ENCODE data around the gene GLYATL3.

The GLYATL3 gene

GRCh38 chr6:49513153-49513989, 13.6 kb downstream of the GLYATL3 start:
- Histone ChIP-seq H3K27me3 (replicated peaks in 2 of 5; ENCODE audit: control insufficient read depth in 4 of 5, insufficient read depth in 5 of 5, low read length in 4 of 5) (peaks cover 0 to 4% (median 0%) of the 10 kb centered on the region in 5 experiments), H3K4me3 (ENCODE audit: control insufficient read depth in 1 of 7, extremely low read depth in 1 of 7, insufficient read depth in 4 of 7, low read depth in 2 of 7, low read length in 6 of 7) (no peak overlapping the region), H3K27ac (ENCODE audit: insufficient read depth in 1 of 2, low read depth in 1 of 2, low read length in 2 of 2, poor library complexity in 1 of 2, severe bottlenecking in 2 of 2) (no peak overlapping the region), H3K36me3 (ENCODE audit: control insufficient read depth in 4 of 4, insufficient read depth in 4 of 4, low read length in 3 of 4) (no peaks in the 10 kb centered on the region), H3K9me3 (ENCODE audit: control extremely low read depth in 1 of 5, control insufficient read depth in 4 of 5, insufficient read depth in 2 of 5, low read depth in 1 of 5, low read length in 4 of 5) (peaks cover 0 to 2% (median 0%) of the 10 kb centered on the region in 5 experiments), H3K4me1 (ENCODE audit: control extremely low read depth in 1 of 4, control insufficient read depth in 4 of 4, insufficient read depth in 4 of 4, low read length in 3 of 4) (no peaks in the 10 kb centered on the region)
- CTCF ChIA-PET, result no interaction called here
- no peak for DNase-seq
- 100% methylated on average over 1 of the region's 2 CpGs for WGBS (ENCODE audit: insufficient coverage)
- POLR2A ChIA-PET, result no interaction called here

GRCh38 chr6:49514571-49515484, 15.1 kb downstream of the GLYATL3 start:
- POLR2A ChIA-PET, result interaction anchor here (0.6 to 0.7 kb wide), 2 partner anchors 50 to 1147 kb away, joined by 3 read pairs; no protein-coding TSS in a partner anchor
- no peak overlapping the region for H3K27ac ChIP-seq (ENCODE audit: insufficient read depth in 1 of 2, low read depth in 1 of 2, low read length in 2 of 2, poor library complexity in 1 of 2, severe bottlenecking in 2 of 2)
- peaks cover 0 to 4% (median 0%) of the 10 kb centered on the region in 5 experiments for H3K27me3 ChIP-seq (replicated peaks in 2 of 5; ENCODE audit: control insufficient read depth in 4 of 5, insufficient read depth in 5 of 5, low read length in 4 of 5)
- no peak overlapping the region for H3K4me3 ChIP-seq (ENCODE audit: control insufficient read depth in 1 of 7, extremely low read depth in 1 of 7, insufficient read depth in 4 of 7, low read depth in 2 of 7, low read length in 6 of 7)
- no peaks in the 10 kb centered on the region for H3K9me3 ChIP-seq (ENCODE audit: control extremely low read depth in 1 of 5, control insufficient read depth in 4 of 5, insufficient read depth in 2 of 5, low read depth in 1 of 5, low read length in 4 of 5)
- no peak for DNase-seq
- WGBS (ENCODE audit: insufficient coverage), result 95% methylated on average over 3 of the region's 8 CpGs
- no peaks in the 10 kb centered on the region for H3K36me3 ChIP-seq (ENCODE audit: control insufficient read depth in 4 of 4, insufficient read depth in 4 of 4, low read length in 3 of 4)
- CTCF ChIA-PET, result no interaction called here
- no peaks in the 10 kb centered on the region for H3K4me1 ChIP-seq (ENCODE audit: control extremely low read depth in 1 of 4, control insufficient read depth in 4 of 4, insufficient read depth in 4 of 4, low read length in 3 of 4)

GRCh38 chr6:49515485-49516146, 15.9 kb downstream of the GLYATL3 start:
- 72% methylated on average over 5 of the region's 10 CpGs for WGBS (ENCODE audit: insufficient coverage)
- H3K27ac ChIP-seq (ENCODE audit: insufficient read depth in 1 of 2, low read depth in 1 of 2, low read length in 2 of 2, poor library complexity in 1 of 2, severe bottlenecking in 2 of 2), result no peak overlapping the region
- peaks cover 0 to 4% (median 0%) of the 10 kb centered on the region in 5 experiments for H3K27me3 ChIP-seq (replicated peaks in 2 of 5; ENCODE audit: control insufficient read depth in 4 of 5, insufficient read depth in 5 of 5, low read length in 4 of 5)
- no peak for DNase-seq
- H3K4me3 ChIP-seq (ENCODE audit: control insufficient read depth in 1 of 7, extremely low read depth in 1 of 7, insufficient read depth in 4 of 7, low read depth in 2 of 7, low read length in 6 of 7), result no peak overlapping the region
- CTCF ChIA-PET, result no interaction called here
- H3K4me1 ChIP-seq (ENCODE audit: control extremely low read depth in 1 of 4, control insufficient read depth in 4 of 4, insufficient read depth in 4 of 4, low read length in 3 of 4), result no peaks in the 10 kb centered on the region
- POLR2A ChIA-PET, result interaction anchor here (0.7 kb wide), 1 partner anchor 1146 kb away, joined by 3 read pairs; no protein-coding TSS in a partner anchor
- H3K9me3 ChIP-seq (ENCODE audit: control extremely low read depth in 1 of 5, control insufficient read depth in 4 of 5, insufficient read depth in 2 of 5, low read depth in 1 of 5, low read length in 4 of 5), result no peaks in the 10 kb centered on the region
- no peaks in the 10 kb centered on the region for H3K36me3 ChIP-seq (ENCODE audit: control insufficient read depth in 4 of 4, insufficient read depth in 4 of 4, low read length in 3 of 4)

- no peak for DNase-seq
- CTCF ChIA-PET, result no interaction called here
- Histone ChIP-seq H3K27me3 (replicated peaks in 2 of 5; ENCODE audit: control insufficient read depth in 4 of 5, insufficient read depth in 5 of 5, low read length in 4 of 5) (peaks cover 0 to 2% (median 0%) of the 10 kb centered on the region in 5 experiments), H3K4me3 (ENCODE audit: control insufficient read depth in 1 of 7, extremely low read depth in 1 of 7, insufficient read depth in 4 of 7, low read depth in 2 of 7, low read length in 6 of 7) (no peak overlapping the region), H3K27ac (ENCODE audit: insufficient read depth in 1 of 2, low read depth in 1 of 2, low read length in 2 of 2, poor library complexity in 1 of 2, severe bottlenecking in 2 of 2) (no peak overlapping the region), H3K4me1 (ENCODE audit: control extremely low read depth in 1 of 4, control insufficient read depth in 4 of 4, insufficient read depth in 4 of 4, low read length in 3 of 4) (no peaks in the 10 kb centered on the region), H3K36me3 (ENCODE audit: control insufficient read depth in 4 of 4, insufficient read depth in 4 of 4, low read length in 3 of 4) (no peaks in the 10 kb centered on the region), H3K9me3 (ENCODE audit: control extremely low read depth in 1 of 5, control insufficient read depth in 4 of 5, insufficient read depth in 2 of 5, low read depth in 1 of 5, low read length in 4 of 5) (no peaks in the 10 kb centered on the region)
- POLR2A ChIA-PET, result no interaction called here
- 93% methylated on average over 3 of the region's 4 CpGs for WGBS (ENCODE audit: insufficient coverage)
Measured at GRCh38 chr6:49516147-49516505, 16.4 kb downstream of the GLYATL3 start.

- ChIA-PET CTCF (interaction anchor here (1.5 kb wide), 1 partner anchor 10 kb away, joined by 4 read pairs; no protein-coding TSS in a partner anchor), POLR2A (no interaction called here)
- 95% methylated on average over 2 of the region's 2 CpGs for WGBS (ENCODE audit: insufficient coverage)
Measured at GRCh38 chr6:49517919-49518318, 18.2 kb downstream of the GLYATL3 start.

GRCh38 chr6:49519660-49520059, 19.9 kb downstream of the GLYATL3 start:
- Histone ChIP-seq H3K9me3 (ENCODE audit: control extremely low read depth in 1 of 5, control insufficient read depth in 4 of 5, insufficient read depth in 2 of 5, low read depth in 1 of 5, low read length in 4 of 5) (no peaks in the 10 kb centered on the region), H3K4me1 (ENCODE audit: control extremely low read depth in 1 of 4, control insufficient read depth in 4 of 4, insufficient read depth in 4 of 4, low read length in 3 of 4) (no peaks in the 10 kb centered on the region), H3K27ac (ENCODE audit: insufficient read depth in 1 of 2, low read depth in 1 of 2, low read length in 2 of 2, poor library complexity in 1 of 2, severe bottlenecking in 2 of 2) (no peak overlapping the region), H3K27me3 (replicated peaks in 2 of 5; ENCODE audit: control insufficient read depth in 4 of 5, insufficient read depth in 5 of 5, low read length in 4 of 5) (no peaks in the 10 kb centered on the region), H3K36me3 (ENCODE audit: control insufficient read depth in 4 of 4, insufficient read depth in 4 of 4, low read length in 3 of 4) (no peaks in the 10 kb centered on the region), H3K4me3 (ENCODE audit: control insufficient read depth in 1 of 7, extremely low read depth in 1 of 7, insufficient read depth in 4 of 7, low read depth in 2 of 7, low read length in 6 of 7) (no peak overlapping the region)
- CTCF ChIA-PET, result no interaction called here
- DNase-seq, result no peak
- POLR2A ChIA-PET, result no interaction called here
- 100% methylated on average over 1 of the region's 1 CpG for WGBS (ENCODE audit: insufficient coverage)

More at GRCh38 chr6:49517919-49518318, 18.2 kb downstream of the GLYATL3 start:
- Histone ChIP-seq H3K4me3 (ENCODE audit: control insufficient read depth in 1 of 7, extremely low read depth in 1 of 7, insufficient read depth in 4 of 7, low read depth in 2 of 7, low read length in 6 of 7) (no peak overlapping the region), H3K27me3 (replicated peaks in 2 of 5; ENCODE audit: control insufficient read depth in 4 of 5, insufficient read depth in 5 of 5, low read length in 4 of 5) (no peaks in the 10 kb centered on the region), H3K36me3 (ENCODE audit: control insufficient read depth in 4 of 4, insufficient read depth in 4 of 4, low read length in 3 of 4) (no peaks in the 10 kb centered on the region), H3K27ac (ENCODE audit: insufficient read depth in 1 of 2, low read depth in 1 of 2, low read length in 2 of 2, poor library complexity in 1 of 2, severe bottlenecking in 2 of 2) (no peak overlapping the region), H3K4me1 (ENCODE audit: control extremely low read depth in 1 of 4, control insufficient read depth in 4 of 4, insufficient read depth in 4 of 4, low read length in 3 of 4) (no peaks in the 10 kb centered on the region), H3K9me3 (ENCODE audit: control extremely low read depth in 1 of 5, control insufficient read depth in 4 of 5, insufficient read depth in 2 of 5, low read depth in 1 of 5, low read length in 4 of 5) (no peaks in the 10 kb centered on the region)
- DNase-seq, result no peak

Data from common myeloid progenitor, CD34-positive (primary cell).